Measurements from ENCODE around the gene LHFPL5.

Gene LHFPL5

DNA sequence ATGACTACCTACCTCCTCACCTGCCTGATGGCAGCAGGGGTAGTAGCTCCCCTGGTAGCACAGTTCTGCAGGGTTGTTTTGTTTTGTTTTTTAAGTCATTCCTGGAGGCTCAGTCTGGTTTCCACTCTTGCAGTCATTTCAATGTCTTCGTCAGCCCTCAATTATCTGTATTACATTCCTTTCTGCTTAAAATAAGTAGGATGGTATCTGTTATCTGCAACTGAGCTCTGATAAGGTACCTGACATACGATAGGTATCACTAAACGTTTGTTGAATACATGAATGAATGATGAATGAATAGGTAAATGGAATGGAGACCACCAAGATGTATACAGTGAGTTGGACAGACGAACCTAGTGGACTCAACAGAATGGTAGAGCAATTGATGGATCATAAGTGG, 35.9 kb upstream of the LHFPL5 start:
- Histone ChIP-seq H3K9me3 (ENCODE audit: insufficient read depth, low read length) (no peaks in the 10 kb centered on the region), H3K4me1 (ENCODE audit: low read length) (peaks cover 22% of the 10 kb centered on the region), H3K4me3 (ENCODE audit: low read length) (no peak overlapping the region), H4K20me1 (ENCODE audit: insufficient read depth, low read length) (no peaks in the 10 kb centered on the region), H3K4me2 (ENCODE audit: low read length) (no peak overlapping the region), H3K27me3 (ENCODE audit: low read depth, low read length) (peaks cover 4% of the 10 kb centered on the region), H3K9ac (ENCODE audit: low read length) (no peak overlapping the region), H3K27ac (ENCODE audit: low read length) (no peak overlapping the region), H2AFZ (ENCODE audit: low read depth, low read length) (no peak overlapping the region), H3K36me3 (replicated peaks; ENCODE audit: low read depth, low read length) (no peaks in the 10 kb centered on the region), H3K79me2 (ENCODE audit: low read length) (no peaks in the 10 kb centered on the region)
- no peak for TF ChIP-seq EZH2phosphoT487 (IDR thresholded peaks at IDR 0.05; ENCODE audit: low read depth)
- TF ChIP-seq, protein P1, sequence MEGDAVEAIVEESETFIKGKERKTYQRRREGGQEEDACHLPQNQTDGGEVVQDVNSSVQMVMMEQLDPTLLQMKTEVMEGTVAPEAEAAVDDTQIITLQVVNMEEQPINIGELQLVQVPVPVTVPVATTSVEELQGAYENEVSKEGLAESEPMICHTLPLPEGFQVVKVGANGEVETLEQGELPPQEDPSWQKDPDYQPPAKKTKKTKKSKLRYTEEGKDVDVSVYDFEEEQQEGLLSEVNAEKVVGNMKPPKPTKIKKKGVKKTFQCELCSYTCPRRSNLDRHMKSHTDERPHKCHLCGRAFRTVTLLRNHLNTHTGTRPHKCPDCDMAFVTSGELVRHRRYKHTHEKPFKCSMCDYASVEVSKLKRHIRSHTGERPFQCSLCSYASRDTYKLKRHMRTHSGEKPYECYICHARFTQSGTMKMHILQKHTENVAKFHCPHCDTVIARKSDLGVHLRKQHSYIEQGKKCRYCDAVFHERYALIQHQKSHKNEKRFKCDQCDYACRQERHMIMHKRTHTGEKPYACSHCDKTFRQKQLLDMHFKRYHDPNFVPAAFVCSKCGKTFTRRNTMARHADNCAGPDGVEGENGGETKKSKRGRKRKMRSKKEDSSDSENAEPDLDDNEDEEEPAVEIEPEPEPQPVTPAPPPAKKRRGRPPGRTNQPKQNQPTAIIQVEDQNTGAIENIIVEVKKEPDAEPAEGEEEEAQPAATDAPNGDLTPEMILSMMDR (IDR thresholded peaks at IDR 0.05; ENCODE audit: low read depth, low read length), result no peak

DNA sequence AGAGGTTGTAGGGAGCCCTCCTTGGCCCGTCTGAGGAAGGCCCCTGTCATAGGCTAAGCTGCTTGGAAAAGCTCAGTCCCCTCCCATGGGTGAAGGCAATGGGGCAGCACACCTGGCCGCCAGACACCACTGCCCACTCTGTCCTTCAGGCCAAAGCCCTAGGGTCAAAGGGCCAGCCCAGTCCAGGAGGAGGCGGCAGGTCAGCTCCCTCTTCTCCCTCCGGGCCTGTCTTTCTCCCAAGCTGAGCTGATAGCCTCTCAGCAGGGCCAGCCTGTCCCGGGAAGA, 33.9 kb upstream of the LHFPL5 start:
- H3K79me2 ChIP-seq (ENCODE audit: low read length), result no peaks in the 10 kb centered on the region
- H3K27me3 ChIP-seq (ENCODE audit: low read depth, low read length), result no peaks in the 10 kb centered on the region
- peak overlapping the region; percentile 63; the same call in 1 of the 2 replicates for H2AFZ ChIP-seq (ENCODE audit: low read depth, low read length)
- no peaks in the 10 kb centered on the region for H3K36me3 ChIP-seq (replicated peaks; ENCODE audit: low read depth, low read length)
- no peaks in the 10 kb centered on the region for H4K20me1 ChIP-seq (ENCODE audit: insufficient read depth, low read length)
- H3K27ac ChIP-seq (ENCODE audit: low read length), result peak overlapping the region; percentile 74
- H3K4me2 ChIP-seq (ENCODE audit: low read length), result peak overlapping the region; percentile 74
- no peaks in the 10 kb centered on the region for H3K9me3 ChIP-seq (ENCODE audit: insufficient read depth, low read length)
- TF ChIP-seq, protein P1 (IDR thresholded peaks at IDR 0.05; ENCODE audit: low read depth, low read length), result no peak
- TF ChIP-seq EZH2phosphoT487 (IDR thresholded peaks at IDR 0.05; ENCODE audit: low read depth), result no peak
- H3K4me1 ChIP-seq (ENCODE audit: low read length), result peaks cover 32% of the 10 kb centered on the region
- peak overlapping the region; percentile 47; the same call in 1 of the 2 replicates for H3K9ac ChIP-seq (ENCODE audit: low read length)
- peak overlapping the region; percentile 64 for H3K4me3 ChIP-seq (ENCODE audit: low read length)

DNA sequence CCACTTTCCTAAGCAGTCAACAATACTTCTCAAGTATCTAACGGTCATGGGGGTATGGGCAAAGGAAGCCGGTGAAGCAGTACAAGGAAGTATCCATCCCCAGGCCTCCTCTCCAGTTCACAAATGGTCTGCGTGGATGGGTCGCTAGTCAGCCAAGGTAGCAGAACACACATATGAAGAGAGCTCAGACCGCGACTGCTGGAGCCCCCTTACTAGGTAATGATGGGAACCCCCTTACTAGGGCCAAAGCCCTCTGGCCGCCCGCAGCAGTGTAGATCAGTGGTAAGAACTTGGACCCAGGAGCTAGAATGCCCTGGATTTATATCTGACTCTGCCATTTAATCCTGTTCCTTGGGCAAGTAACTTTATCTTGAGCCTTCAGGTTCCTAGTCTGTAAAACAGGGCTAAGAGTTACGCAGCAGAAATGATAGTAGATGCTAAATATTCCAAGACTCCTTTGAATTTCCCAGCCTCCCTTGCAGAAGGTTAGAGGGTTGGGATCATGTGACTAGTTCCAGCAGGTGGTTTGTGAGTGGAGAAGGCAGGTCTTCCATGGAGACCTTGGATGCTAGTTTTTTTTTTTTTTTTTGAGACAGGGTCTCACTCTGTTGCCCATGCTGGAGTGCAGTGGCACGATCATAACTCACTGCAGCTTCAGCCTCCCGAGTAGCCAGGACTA, 30.9 kb upstream of the LHFPL5 start:
- H3K4me1 ChIP-seq (ENCODE audit: low read length), result peaks cover 32% of the 10 kb centered on the region
- H3K27ac ChIP-seq (ENCODE audit: low read length), result no peak overlapping the region
- H3K27me3 ChIP-seq (ENCODE audit: low read depth, low read length), result no peaks in the 10 kb centered on the region
- H3K4me2 ChIP-seq (ENCODE audit: low read length), result no peak overlapping the region
- H3K9ac ChIP-seq (ENCODE audit: low read length), result no peak overlapping the region
- no peaks in the 10 kb centered on the region for H3K36me3 ChIP-seq (replicated peaks; ENCODE audit: low read depth, low read length)
- TF ChIP-seq, protein P1 (IDR thresholded peaks at IDR 0.05; ENCODE audit: low read depth, low read length), result no peak
- TF ChIP-seq EZH2phosphoT487 (IDR thresholded peaks at IDR 0.05; ENCODE audit: low read depth), result no peak
- H4K20me1 ChIP-seq (ENCODE audit: insufficient read depth, low read length), result no peaks in the 10 kb centered on the region
- H3K9me3 ChIP-seq (ENCODE audit: insufficient read depth, low read length), result no peaks in the 10 kb centered on the region
- no peaks in the 10 kb centered on the region for H3K79me2 ChIP-seq (ENCODE audit: low read length)
- no peak overlapping the region for H3K4me3 ChIP-seq (ENCODE audit: low read length)
- H2AFZ ChIP-seq (ENCODE audit: low read depth, low read length), result no peak overlapping the region

DNA sequence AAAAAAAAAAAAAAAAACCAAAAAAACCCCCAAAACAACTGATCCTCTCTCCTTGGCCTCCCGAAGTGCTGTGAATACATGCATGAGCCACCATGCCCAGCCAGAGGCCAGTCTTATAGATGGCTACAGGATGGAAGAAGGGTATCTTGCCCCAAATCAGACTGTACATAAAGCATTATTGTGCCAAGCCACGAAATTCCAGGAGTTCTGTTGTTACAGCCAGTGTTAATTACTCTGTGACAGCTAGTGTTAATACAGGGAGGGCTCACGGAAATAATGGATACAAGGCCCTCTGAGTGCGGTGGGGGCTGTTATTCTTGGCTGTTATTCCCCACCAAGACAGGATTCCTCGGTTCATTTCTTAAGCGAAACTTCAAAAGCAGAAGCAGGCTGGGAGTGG, 30.1 kb upstream of the LHFPL5 start:
- no peaks in the 10 kb centered on the region for H4K20me1 ChIP-seq (ENCODE audit: insufficient read depth, low read length)

More for the DNA sequence above, 30.1 kb upstream of the LHFPL5 start:
- no peak overlapping the region for H2AFZ ChIP-seq (ENCODE audit: low read depth, low read length)
- H3K27ac ChIP-seq (ENCODE audit: low read length), result no peak overlapping the region
- no peaks in the 10 kb centered on the region for H3K9me3 ChIP-seq (ENCODE audit: insufficient read depth, low read length)
- H3K9ac ChIP-seq (ENCODE audit: low read length), result no peak overlapping the region
- H3K27me3 ChIP-seq (ENCODE audit: low read depth, low read length), result no peaks in the 10 kb centered on the region
- H3K36me3 ChIP-seq (replicated peaks; ENCODE audit: low read depth, low read length), result no peaks in the 10 kb centered on the region
- no peak for TF ChIP-seq EZH2phosphoT487 (IDR thresholded peaks at IDR 0.05; ENCODE audit: low read depth)
- TF ChIP-seq, protein P1 (IDR thresholded peaks at IDR 0.05; ENCODE audit: low read depth, low read length), result no peak
- H3K4me3 ChIP-seq (ENCODE audit: low read length), result no peak overlapping the region
- no peaks in the 10 kb centered on the region for H3K79me2 ChIP-seq (ENCODE audit: low read length)
- H3K4me2 ChIP-seq (ENCODE audit: low read length), result no peak overlapping the region
- H3K4me1 ChIP-seq (ENCODE audit: low read length), result peaks cover 28% of the 10 kb centered on the region
